Measurements from ENCODE around the gene PAN3. TPM values are rescaled to one million over a fixed set of nuclear protein-coding genes. Genes with fewer than 3 reads are reported as not detected.
"Not testable (repeated sequence)": the region's sequence is repeated elsewhere in the genome, so short reads cannot be mapped to it uniquely, and the experiment has no call there.

Gene PAN3
- total RNA-seq, result 10 to 100 TPM; 38.2 to 42.6 TPM

GRCh38 chr13:28138012-28138755 is at the start of gene PAN3:
Gene PAN3 (plus strand): TSS chr13:28138545. CDS start chr13:28138658, 113 bp downstream.
- Mint-ChIP-seq H3K27ac (peak within 1 kb of the TSS; percentile 100), H3K27me3 (ENCODE audit: low read depth) (no peaks in the 10 kb centered on the region), H3K36me3 (ENCODE audit: insufficient read depth in 2 of 2) (peaks cover 4% of the 10 kb centered on the region in 2 donors), H3K4me1 (ENCODE audit: low read depth) (peaks cover 63% of the 10 kb centered on the region), H3K9me3 (no peaks in the 10 kb centered on the region), H3K4me3 (peak within 1 kb of the TSS; percentile 85 to 95)
- DNase-seq (peak; percentile 93 to 94), ATAC-seq (replicated peaks in 1 of 2) (peak; percentile 64 to 72)

- no peaks in the 10 kb centered on the region for H3K4me1 Mint-ChIP-seq (ENCODE audit: low read depth)
- H3K9me3 Mint-ChIP-seq, result no peaks in the 10 kb centered on the region
- DNase-seq (no peak), ATAC-seq (replicated peaks in 1 of 2) (no peak)
- no peak overlapping the region for H3K4me3 Mint-ChIP-seq
- no peak overlapping the region for H3K27ac Mint-ChIP-seq
- peaks cover 16% of the 10 kb centered on the region for H3K27me3 Mint-ChIP-seq (ENCODE audit: low read depth)
- H3K36me3 Mint-ChIP-seq (ENCODE audit: insufficient read depth in 2 of 2), result no peaks in the 10 kb centered on the region
These were observed 49.3 kb upstream of the PAN3 start for GRCh38 chr13:28089065-28089464.

GRCh38 chr13:28092431-28092830 is 45.9 kb upstream of the PAN3 start:
- Mint-ChIP-seq H3K27me3 (ENCODE audit: low read depth) (peaks cover 24% of the 10 kb centered on the region), H3K4me1 (ENCODE audit: low read depth) (no peaks in the 10 kb centered on the region), H3K9me3 (no peaks in the 10 kb centered on the region), H3K27ac (no peak overlapping the region), H3K36me3 (ENCODE audit: insufficient read depth in 2 of 2) (peaks cover 0 to 1% of the 10 kb centered on the region in 2 donors), H3K4me3 (no peak overlapping the region)
- no peak for DNase-seq
- ATAC-seq (replicated peaks in 1 of 2), result no peak

GRCh38 chr13:28093881-28094280 is 44.5 kb upstream of the PAN3 start:
- no peaks in the 10 kb centered on the region for H3K9me3 Mint-ChIP-seq
- no peaks in the 10 kb centered on the region for H3K4me1 Mint-ChIP-seq (ENCODE audit: low read depth)
- H3K27me3 Mint-ChIP-seq (ENCODE audit: low read depth), result peaks cover 36% of the 10 kb centered on the region
- H3K36me3 Mint-ChIP-seq (ENCODE audit: insufficient read depth in 2 of 2), result peaks cover 1 to 2% of the 10 kb centered on the region in 2 donors
- DNase-seq, result no peak
- H3K4me3 Mint-ChIP-seq, result no peak overlapping the region
- ATAC-seq (replicated peaks in 1 of 2), result no peak
- H3K27ac Mint-ChIP-seq, result no peak overlapping the region

GRCh38 chr13:28094306-28094705 is 44.0 kb upstream of the PAN3 start:
- DNase-seq (no peak), ATAC-seq (replicated peaks in 1 of 2) (no peak)
- H3K36me3 Mint-ChIP-seq (ENCODE audit: insufficient read depth in 2 of 2), result peaks cover 1 to 2% of the 10 kb centered on the region in 2 donors
- no peak overlapping the region for H3K27ac Mint-ChIP-seq
- H3K4me1 Mint-ChIP-seq (ENCODE audit: low read depth), result no peaks in the 10 kb centered on the region
- no peaks in the 10 kb centered on the region for H3K9me3 Mint-ChIP-seq
- H3K4me3 Mint-ChIP-seq, result no peak overlapping the region
- H3K27me3 Mint-ChIP-seq (ENCODE audit: low read depth), result peaks cover 40% of the 10 kb centered on the region

GRCh38 chr13:28097503-28097902 is 40.8 kb upstream of the PAN3 start:
- ATAC-seq (replicated peaks in 1 of 2) (no peak), DNase-seq (no peak)
- Mint-ChIP-seq H3K4me3 (no peak overlapping the region), H3K27me3 (ENCODE audit: low read depth) (peaks cover 60% of the 10 kb centered on the region), H3K9me3 (no peaks in the 10 kb centered on the region), H3K27ac (no peak overlapping the region), H3K4me1 (ENCODE audit: low read depth) (no peaks in the 10 kb centered on the region), H3K36me3 (ENCODE audit: insufficient read depth in 2 of 2) (peaks cover 1 to 2% of the 10 kb centered on the region in 2 donors)

- H3K4me3 Mint-ChIP-seq, result peak overlapping the region; percentile 78 to 86
- ATAC-seq (replicated peaks in 1 of 2) (no peak), DNase-seq (no peak)
- H3K27me3 Mint-ChIP-seq (ENCODE audit: low read depth), result peaks cover 64% of the 10 kb centered on the region
- no peak overlapping the region for H3K27ac Mint-ChIP-seq
- H3K9me3 Mint-ChIP-seq, result no peaks in the 10 kb centered on the region
- peaks cover 1 to 2% of the 10 kb centered on the region in 2 donors for H3K36me3 Mint-ChIP-seq (ENCODE audit: insufficient read depth in 2 of 2)
- no peaks in the 10 kb centered on the region for H3K4me1 Mint-ChIP-seq (ENCODE audit: low read depth)
These were observed 38.8 kb upstream of the PAN3 start for GRCh38 chr13:28099396-28100149.

GRCh38 chr13:28100150-28101121 is 37.9 kb upstream of the PAN3 start, which contains the start of gene FLT3:
Gene FLT3 (minus strand): TSS chr13:28100576. CDS start chr13:28100510, 66 bp downstream.
- ATAC-seq (replicated peaks in 1 of 2) (peak; percentile 74 to 83), DNase-seq (peak; percentile 19 to 29)
- Mint-ChIP-seq H3K27ac (no peak within 1 kb of the TSS), H3K36me3 (ENCODE audit: insufficient read depth in 2 of 2) (peaks cover 1 to 2% of the 10 kb centered on the region in 2 donors), H3K9me3 (no peaks in the 10 kb centered on the region), H3K27me3 (ENCODE audit: low read depth) (peaks cover 66% of the 10 kb centered on the region), H3K4me1 (ENCODE audit: low read depth) (no peaks in the 10 kb centered on the region), H3K4me3 (peak within 1 kb of the TSS; percentile 78 to 86)

GRCh38 chr13:28101886-28102285 is 36.5 kb upstream of the PAN3 start:
- peaks cover 63% of the 10 kb centered on the region for H3K27me3 Mint-ChIP-seq (ENCODE audit: low read depth)
- not testable (repeated sequence) for H3K36me3 Mint-ChIP-seq (ENCODE audit: insufficient read depth in 2 of 2); H3K4me1 Mint-ChIP-seq (ENCODE audit: low read depth); H3K27ac Mint-ChIP-seq; ATAC-seq (replicated peaks in 1 of 2); H3K9me3 Mint-ChIP-seq; H3K4me3 Mint-ChIP-seq; DNase-seq

GRCh38 chr13:28106976-28107375 is 31.4 kb upstream of the PAN3 start:
- Mint-ChIP-seq H3K4me1 (ENCODE audit: low read depth) (no peaks in the 10 kb centered on the region), H3K9me3 (no peaks in the 10 kb centered on the region), H3K27ac (no peak overlapping the region), H3K36me3 (ENCODE audit: insufficient read depth in 2 of 2) (no peaks in the 10 kb centered on the region), H3K27me3 (ENCODE audit: low read depth) (peaks cover 26% of the 10 kb centered on the region), H3K4me3 (no peak overlapping the region)
- DNase-seq, result no peak
- ATAC-seq (replicated peaks in 1 of 2), result no peak

- DNase-seq (no peak), ATAC-seq (replicated peaks in 1 of 2) (peak in 1 of 2 donors; percentile 15)
- no peaks in the 10 kb centered on the region for H3K27me3 Mint-ChIP-seq (ENCODE audit: low read depth)
- no peaks in the 10 kb centered on the region for H3K9me3 Mint-ChIP-seq
- no peaks in the 10 kb centered on the region for H3K4me1 Mint-ChIP-seq (ENCODE audit: low read depth)
- no peak overlapping the region for H3K4me3 Mint-ChIP-seq
- H3K36me3 Mint-ChIP-seq (ENCODE audit: insufficient read depth in 2 of 2), result no peaks in the 10 kb centered on the region
- H3K27ac Mint-ChIP-seq, result no peak overlapping the region
These were observed 27.9 kb upstream of the PAN3 start for GRCh38 chr13:28110414-28110813.

GRCh38 chr13:28116736-28117135 is 21.6 kb upstream of the PAN3 start:
- Mint-ChIP-seq H3K27ac (no peak overlapping the region), H3K4me3 (no peak overlapping the region), H3K36me3 (ENCODE audit: insufficient read depth in 2 of 2) (no peaks in the 10 kb centered on the region), H3K9me3 (no peaks in the 10 kb centered on the region), H3K27me3 (ENCODE audit: low read depth) (no peaks in the 10 kb centered on the region), H3K4me1 (ENCODE audit: low read depth) (peaks cover 5% of the 10 kb centered on the region)
- DNase-seq (no peak), ATAC-seq (replicated peaks in 1 of 2) (no peak)
